Activated gamma-delta T cell treated with Interleukin-2 at 50 U/mL for 16 hours (primary cell): ENCODE data around the gene DNAJA4.
"Not testable (repeated sequence)": the region's sequence is repeated elsewhere in the genome, so short reads cannot be mapped to it uniquely, and the experiment has no call there.

ENCODE experiments used
- DNase-seq: peaks from one replicate; pipeline ENCODE4 v3.0.0-alpha.2; 2020

The DNAJA4 gene

DNA sequence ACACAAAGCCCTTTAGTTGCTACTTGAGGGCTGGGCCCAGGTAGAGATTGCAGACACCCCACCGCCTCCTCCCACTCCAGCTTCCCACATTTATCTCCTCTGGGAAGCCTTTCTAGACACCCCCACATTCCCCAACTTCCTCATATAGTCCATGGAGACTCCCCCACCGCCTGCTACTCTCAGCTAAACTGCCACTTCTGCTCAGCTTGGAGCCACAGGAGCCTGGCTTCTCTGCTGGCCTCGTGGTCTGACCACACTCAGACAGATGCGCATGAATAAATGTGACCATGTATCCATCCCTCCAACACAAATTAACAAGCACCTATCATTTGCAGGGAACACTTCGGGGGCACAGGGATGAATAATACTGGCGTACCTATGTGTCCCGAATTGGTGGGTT is 19.5 kb upstream of the DNAJA4 start:
- no peak for DNase-seq

DNA sequence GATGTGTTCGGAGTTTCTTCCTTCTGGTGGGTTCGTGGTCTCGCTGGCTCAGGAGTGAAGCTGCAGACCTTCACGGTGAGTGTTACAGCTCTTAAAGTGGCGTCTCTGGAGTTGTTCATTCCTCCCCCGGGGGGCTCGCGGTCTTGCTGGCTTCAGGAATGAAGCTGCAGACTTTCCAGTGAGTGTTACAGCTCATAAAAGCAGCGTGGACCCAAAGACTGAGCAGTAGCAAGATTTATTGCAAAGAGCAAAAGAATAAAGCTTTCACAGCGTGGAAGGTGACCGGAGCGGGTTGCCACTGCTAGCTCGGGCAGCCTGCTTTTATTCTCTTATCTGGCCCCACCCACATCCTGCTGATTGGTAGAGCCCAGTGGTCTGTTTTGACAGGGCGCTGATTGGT is 19.0 kb upstream of the DNAJA4 start:
- DNase-seq, result not testable (repeated sequence)

DNA sequence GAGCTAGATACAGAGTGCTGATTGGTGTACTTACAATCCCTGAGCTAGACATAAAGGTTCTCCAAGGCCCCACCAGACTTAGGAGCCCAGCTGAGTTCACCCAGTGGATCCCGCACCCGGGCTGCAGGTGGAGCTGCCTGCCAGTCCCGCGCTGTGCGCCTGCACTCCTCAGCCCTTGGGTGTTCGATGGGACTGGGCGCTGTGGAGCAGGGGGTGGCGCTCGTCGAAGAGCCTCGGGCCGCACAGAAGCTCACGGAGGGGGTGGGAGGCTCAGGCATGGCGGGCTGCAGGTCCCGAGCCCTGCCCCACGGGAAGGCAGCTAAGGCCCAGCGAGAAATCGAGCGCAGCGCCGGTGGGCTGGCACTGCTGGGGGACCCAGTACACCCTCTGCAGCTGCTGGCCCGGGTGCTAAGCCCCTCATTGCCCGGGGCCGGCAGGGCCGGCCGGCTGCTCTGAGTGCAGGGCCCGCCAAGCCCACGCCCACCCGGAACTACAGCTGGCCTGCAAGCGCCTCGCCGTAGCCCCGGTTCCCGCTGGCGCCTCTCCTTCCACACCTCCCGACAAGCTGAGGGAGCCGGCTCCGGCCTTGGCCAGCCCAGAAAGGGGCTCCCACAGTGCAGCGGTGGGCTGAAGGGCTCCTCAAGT is 18.3 kb upstream of the DNAJA4 start:
- not testable (repeated sequence) for DNase-seq

DNA sequence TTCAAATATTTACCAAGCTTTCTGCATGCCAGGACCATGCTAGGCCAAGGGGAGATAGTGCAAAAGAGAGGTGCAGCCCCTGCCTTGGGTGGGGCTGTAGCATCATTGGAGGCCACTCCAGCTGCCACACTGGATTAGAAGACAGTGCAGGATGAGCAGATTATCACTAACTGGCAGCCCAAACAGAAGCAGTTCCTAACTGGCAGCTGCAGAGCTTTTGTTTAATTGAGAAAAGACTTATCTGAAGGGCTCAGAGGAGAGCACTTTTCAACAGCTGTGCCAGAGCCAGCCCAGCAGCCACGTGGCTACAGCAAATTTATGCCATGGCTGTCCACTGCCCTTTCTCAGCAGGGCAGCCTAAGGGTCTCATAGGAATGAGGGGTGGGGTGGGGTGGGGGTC is 16.5 kb upstream of the DNAJA4 start:
- no peak for DNase-seq

DNA sequence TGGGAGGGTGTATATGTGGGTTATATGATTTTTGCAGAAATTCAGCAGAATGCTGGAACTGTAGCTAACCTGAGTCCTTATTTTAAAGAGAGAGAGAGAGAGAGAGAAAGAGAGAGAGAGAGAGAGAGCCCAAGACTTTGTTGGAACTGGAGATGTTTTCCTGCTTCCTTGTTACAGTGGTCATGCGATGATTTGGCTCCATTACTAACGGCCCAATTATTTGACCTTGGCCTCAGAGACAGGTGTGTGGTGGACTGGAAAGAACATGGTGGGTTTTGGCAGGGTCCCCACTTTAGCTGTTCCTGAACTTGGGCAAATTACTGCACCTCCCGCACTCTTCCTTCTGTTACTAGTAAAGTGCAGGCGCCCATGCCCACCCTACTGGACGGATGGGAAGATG is 15.2 kb upstream of the DNAJA4 start:
- DNase-seq, result no peak

DNA sequence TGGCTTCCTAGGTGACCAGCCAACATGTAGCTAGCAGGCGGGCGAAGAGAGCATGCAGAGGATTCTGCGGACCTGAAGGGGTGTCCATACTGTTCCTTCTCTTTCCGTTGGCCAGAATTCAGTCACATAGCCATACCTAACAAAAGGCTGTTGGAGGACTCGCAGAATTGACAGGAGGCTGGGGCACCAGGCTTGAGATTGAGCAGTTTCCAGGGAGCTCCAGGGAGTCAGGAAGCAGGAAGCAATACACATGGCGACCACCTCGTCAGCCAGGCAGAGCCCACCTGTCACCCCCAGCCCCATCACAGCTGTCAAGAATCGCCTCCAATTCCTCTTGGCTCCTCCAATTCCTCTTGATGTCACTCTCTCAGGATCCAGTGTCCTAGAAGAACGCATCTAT is 13.2 kb upstream of the DNAJA4 start:
- DNase-seq, result no peak

DNA sequence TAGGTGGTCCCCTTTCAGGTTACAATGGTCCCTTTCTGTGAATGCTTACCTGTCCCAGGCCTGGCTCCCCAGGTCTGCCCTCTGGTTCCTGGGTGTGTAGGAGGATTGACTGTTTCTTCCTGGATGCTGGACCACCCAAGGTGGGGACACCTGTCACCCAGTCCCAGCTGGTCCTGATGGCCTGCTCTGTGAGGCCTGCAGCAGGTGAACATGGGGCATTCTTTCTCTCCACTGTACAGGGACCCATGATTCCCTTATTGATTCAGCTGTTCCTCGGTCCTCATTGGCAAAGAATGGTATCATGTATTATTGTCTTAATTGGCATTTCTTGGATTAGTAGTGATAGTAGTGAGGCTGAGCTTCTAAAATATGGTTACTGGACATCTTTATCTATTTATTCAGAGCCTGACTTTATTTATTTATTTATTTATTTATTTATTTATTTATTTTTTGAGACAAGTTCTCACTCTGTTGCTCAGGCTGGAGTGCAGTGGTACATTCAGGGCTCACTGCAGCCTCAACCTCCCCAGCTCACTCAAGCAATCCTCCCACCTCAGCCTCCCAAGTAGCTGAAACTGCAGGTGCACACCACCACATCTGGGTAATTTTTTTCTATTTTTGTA is 8.8 kb upstream of the DNAJA4 start:
- no peak for DNase-seq

DNA sequence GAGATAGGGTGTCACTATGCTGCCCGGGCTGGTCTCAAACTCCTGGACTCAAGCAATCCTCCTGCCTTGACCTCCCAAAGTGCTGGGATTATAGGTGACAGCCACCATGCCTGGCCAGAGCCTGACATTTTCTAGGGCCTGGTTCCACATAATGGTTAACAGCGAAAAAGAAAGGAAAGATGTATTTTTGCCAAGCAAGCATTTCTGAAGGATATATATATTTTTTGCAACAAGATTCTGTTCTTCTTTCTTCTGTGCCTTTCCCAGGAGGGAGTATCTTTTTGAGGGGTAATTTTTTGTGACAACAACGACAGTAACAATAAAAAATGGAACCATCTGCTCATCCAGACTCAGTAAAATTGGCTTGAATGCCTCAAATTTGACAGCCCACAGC is 8.3 kb upstream of the DNAJA4 start:
- no peak for DNase-seq

DNA sequence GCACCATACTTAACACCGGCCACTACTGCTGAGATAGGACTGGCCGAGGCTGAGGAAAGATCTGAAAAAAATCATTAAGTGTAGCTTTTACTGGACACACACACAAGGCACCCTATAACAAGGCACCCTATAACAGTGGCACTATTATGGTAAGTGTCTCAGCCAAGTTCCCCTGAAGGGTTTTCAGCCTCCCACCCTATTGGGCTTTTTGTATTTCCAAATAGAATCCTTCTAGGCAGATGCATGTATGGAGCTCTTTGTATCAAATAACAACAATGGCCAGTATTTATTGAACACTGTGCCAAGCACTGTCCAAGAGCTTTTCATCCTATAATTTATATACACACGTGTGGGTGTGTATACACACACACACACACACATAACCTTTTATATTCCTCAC is 6.7 kb upstream of the DNAJA4 start:
- no peak for DNase-seq

DNA sequence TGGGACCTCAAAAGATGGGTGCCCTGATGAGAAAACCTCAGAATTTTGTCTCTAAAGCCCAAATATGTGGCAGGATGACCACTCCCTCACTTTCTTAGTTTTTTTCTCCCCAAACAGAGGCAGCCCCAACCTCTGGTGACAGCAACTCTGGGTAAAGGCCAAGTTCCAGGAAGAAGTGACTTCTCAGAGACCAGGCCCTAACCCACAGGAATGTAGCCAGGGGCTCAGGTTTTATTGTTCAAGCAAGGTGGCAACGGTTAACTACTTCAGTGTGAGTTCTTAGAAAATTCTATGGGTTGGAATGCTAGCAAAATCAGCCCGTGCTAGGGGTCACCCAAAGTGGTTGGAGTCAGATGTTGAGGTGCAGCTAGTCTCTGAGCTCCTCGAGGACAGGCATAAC is 5.1 kb upstream of the DNAJA4 start:
- DNase-seq, result no peak

DNA sequence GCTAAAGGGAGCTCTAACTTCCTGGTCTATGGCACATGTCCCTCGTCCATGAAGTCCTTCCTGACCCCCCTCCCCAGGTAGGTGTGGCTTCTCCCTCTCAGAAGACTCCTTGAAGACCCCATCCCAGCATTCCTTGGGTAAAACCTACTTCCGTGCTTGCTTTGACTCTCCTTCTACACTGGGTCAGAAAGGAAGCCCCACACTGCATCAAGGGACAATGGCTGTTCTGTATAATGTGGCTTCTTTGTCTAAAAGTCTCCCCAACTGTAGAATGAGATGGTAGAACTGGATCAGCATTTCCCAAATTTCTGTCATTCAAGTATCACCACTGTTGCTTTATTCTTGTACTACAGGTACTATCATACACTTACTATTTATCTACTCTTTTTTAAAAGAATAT is 3.9 kb upstream of the DNAJA4 start:
- no peak for DNase-seq

DNA sequence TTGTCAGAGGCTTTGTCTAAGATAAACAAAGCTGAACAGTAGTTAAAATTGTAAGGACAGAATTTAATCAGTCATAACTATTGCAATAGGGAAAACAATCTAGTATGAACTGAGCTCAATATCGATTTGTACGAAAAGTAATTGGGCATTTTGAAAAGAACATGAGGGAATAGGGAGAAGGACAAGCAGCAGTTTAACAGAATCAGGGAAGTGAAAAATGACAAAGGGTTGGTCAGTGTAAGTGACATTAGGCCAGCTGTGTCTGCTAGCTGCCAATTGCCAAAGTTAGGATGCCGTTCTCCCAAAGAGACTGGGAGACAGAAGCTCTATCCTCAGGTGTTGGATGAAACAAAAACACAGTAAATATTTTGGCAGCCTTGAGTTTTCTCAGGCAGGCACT is 3.3 kb upstream of the DNAJA4 start:
- DNase-seq, result no peak

DNA sequence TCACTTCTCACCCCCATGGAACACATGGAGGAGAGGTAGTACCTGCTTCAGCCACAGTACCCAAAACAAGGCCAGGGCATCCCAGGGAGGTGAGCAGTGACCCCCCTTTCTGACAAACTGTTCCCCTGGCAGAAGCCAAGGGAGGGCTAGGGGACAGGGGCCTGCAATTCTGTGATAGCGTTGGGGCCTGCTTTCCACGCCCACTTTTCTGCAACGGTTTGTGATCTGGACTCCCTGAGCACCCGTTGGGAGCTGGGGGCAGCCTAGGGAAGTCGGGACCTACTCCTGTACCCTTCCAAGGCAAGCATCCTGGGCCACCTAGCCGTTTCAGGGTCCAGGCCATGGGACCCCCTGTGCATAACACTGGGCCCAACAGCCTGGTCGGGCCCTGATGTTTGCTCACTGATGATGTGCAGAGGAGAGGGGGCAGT is 996 bp upstream of the DNAJA4 start:
- no peak for DNase-seq

DNA sequence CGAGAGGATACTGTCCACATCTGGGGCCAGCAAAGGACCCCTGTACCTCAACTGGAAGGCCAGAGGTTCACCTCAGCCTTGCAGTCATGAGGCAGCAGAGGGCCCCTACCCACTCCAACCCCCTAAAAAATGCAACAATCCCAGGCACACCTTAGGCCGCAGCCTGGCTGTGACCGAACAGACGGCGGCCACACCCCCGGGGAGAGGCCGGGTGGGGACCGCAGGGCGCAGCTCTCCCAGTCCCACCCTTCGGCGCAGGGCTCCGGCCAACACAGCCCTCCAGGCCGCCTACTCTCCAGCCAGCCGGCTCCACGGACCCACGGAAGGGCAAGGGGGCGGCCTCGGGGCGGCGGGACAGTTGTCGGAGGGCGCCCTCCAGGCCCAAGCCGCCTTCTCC is 457 bp upstream of the DNAJA4 start:
- no peak for DNase-seq

DNA sequence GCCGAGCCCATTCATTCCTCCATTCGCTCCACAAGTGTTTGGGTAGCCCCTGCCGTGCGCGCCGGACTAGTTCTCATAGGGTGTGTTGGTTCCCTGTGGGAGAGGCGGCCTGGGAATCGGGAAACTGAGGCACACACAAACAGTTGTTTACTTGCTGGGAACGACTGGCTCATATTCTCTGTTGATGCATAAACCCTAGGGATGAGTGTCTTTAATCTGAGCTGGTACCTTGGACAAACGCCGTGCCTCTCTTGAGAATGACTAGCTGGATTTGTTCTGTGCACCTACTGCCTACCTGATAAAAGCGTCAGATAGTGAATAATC is 737 bp downstream of the DNAJA4 start:
- DNase-seq, result no peak

DNA sequence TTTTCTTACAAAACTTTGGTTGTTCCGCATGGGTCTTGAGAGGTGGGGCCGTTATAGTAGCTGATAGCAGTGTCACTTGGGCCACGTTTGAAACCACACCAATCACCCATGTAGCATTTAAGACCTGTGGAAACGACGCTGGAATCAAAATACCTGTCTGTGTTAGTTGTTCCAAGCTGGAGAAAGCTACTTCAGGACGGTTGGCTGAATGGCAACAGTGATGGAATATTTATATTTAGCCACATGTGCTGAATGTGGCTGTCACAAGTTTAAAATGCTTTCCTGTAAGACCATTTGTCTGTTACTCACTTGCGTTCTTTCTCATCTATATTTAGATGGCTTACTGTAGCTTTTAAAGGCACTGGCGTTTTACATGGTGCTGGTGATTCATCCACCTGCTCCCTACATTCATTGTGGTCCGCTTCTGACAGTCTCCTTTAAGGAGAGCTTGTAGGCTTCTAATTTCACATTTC is 1.4 kb downstream of the DNAJA4 start:
- DNase-seq, result no peak

DNA sequence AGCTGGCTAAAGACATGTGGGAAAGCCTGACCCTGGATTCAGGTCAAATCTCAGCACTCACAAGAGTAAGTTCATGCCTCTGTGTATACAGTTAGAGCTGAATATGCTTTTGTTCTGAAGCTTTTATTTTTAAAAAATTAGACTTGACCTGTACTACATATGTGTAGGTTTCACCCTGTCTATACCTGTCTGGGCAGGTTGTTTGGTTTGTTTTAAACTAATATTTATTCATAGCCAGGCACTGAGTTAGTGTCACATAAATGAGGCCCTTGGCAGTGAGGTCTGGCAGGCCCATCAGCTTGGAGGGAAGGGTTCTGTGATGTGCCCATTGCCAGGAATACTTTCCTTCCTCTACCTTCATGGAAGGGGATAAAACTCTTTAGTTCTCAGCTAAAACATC is 1.9 kb downstream of the DNAJA4 start:
- no peak for DNase-seq

DNA sequence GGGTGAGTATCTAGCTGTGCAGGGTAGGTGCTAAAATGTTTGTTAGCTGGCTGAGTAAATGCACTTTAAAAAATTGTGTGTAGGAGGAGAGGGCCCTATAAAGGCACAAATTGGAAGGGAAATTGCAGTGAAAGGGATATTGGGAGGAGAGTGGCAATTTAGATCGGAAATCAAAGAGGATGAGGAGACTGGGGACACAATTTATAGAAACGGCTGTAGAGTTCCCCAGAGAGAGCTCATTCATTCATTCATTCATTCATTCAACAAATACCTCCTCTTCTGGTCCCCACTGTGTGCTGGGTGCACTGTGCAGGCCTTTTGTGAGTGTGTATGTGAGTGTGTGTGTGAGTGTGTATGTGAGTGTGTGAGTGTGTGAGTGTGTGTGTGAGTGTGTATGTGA is 2.4 kb downstream of the DNAJA4 start:
- DNase-seq, result no peak

DNA sequence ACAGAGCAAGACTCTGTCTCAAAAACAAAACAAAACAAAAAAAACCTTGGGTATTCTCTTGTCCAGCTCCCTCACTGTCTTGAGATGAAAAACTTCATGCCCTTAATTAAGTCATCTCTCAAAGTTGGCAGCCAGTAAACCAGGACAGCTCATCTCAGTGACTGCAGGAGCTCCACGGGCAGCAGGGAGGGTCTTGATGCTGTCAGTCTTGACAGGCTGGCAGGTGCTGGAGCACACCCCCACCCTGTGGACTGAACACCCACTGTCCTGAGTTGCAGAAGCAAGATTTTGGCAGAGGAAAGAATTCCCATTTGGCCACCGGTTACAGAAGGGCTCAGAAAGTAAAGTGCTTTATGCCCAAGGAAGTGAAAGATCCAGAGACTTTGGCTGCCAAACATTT is 8.0 kb downstream of the DNAJA4 start:
- no peak for DNase-seq

DNA sequence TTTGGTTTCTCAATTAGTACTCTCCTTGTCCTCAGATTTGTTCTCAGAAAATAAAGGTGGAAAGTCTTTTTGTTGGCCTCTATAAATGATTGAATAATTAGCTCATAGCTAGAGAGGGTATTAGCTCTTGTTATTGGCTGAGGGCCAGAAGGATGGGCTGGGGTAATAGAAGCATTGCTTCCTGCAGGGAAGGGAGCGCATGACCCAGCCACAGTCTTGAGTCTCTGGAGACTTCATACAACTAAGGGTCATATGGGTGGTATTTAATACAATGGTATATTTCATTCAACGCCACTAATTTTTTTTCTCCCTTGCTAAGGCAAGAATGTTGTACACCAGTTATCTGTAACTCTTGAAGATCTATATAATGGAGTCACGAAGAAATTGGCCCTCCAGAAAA is 8.4 kb downstream of the DNAJA4 start:
- DNase-seq, result no peak

DNA sequence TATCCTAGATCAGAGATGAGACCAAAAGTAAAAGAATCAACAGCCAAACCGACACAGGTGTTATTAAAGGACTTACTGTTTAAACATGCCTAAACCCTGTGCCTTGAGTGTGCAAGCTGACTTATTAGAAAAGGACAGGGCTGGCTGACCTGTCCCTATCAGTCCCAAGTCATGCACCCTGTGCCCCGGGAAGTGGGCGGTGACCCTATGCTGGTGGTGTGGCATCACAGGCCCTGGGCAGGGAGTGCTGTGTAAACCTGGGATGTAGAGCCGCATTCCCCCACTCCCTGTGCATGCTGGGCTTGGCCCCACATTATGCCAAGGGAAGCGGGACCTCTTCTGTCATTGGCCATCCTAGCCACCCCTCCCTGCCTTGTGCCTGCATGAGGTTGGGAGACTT is 10.6 kb downstream of the DNAJA4 start:
- DNase-seq, result no peak

DNA sequence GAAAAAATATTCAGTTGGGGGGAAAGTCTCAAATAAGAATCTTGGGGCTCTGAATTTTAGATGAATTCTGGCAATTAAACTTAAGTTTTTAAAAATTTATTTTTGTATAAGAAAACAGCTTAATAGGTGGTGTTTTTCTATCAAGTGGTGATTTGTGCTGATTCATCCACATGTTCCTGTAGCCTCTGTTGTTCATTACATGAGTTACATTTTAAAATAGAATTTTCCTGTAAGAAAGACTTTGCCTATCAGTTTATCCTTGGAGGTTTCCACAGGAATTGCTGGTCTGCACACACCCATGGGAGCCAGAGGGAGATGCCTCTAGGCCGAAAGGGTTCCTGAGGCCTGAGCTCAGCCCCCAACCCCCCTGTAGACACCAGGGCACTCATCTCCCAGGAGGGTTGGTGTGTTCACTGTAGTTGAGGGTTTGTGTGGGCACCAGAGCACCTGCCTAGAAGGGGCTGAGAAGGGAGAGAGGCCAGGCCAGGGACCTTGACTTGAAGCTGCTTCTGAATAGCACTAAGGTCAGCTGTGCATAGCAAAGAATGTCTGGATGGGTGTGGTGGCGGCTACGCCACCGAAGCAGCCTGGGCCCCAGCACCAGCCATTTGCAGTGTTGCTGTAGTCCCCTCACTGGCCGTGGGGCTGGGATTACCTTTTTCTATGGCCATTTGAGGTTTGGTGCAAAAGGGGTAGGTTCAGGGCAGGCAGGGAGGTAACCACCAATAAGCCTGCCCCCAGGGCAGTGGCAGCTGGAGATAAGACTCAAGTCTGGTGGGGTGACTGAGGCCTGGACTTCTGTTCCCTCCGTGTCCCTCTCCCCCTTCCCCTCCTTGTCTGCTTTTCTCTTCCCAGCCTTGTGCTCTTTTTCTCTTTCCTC is 11.9 kb downstream of the DNAJA4 start:
- no peak for DNase-seq

DNA sequence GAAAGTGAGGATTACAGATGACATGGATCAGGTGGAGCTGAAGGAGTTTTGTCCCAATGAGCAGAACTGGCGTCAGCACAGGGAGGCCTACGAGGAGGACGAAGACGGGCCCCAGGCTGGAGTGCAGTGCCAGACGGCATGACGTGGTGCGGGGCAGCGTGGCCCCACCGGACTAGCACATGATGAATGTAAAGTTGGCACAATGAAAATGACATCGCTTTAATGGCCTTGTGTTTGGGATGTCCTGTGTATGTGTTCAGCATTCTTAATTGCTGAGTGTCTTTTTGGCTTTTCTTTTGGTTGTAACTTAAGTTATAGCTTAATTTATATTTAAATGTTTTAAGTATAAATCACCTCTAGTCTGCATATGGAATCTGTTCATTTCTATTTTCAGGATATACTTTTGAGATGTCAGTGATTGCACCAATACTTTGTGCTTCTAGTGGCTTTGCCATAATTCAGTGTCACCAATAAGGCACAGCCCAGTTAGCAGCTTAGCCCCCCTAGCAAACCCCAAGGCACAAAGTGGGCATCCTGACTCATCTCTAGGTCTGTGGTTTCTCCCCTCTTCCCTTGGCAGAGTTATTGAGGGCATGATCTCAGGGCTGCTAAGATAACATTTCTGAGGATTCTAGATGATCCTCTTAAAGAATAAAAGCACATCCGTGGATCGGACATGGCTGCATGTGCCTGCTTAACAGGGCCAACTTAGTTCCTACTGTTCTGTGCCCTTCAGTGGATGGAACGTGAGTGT is 16.1 kb downstream of the DNAJA4 start:
- DNase-seq, result no peak

DNA sequence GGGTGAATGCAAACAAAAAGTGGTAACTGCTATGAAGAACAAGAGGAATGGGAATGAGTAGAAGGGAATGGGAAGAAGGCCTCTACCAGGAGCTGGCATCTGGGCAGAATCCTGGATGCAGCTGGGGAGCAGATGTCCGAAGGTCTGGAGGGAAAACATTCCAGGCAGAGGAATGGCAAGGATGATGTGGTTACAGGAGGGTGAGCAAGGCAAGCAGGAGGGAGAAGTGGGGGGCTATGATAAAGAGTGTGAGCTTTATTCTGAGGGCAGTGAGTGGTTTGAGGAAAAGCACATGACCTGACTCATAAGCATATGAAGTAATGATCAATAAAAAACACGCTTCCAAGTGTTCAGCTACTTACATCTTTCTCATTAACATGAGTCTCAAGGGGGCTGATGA is 18.0 kb downstream of the DNAJA4 start:
- no peak for DNase-seq
